Measurements from ENCODE around the gene RASAL3.

The RASAL3 gene

DNA sequence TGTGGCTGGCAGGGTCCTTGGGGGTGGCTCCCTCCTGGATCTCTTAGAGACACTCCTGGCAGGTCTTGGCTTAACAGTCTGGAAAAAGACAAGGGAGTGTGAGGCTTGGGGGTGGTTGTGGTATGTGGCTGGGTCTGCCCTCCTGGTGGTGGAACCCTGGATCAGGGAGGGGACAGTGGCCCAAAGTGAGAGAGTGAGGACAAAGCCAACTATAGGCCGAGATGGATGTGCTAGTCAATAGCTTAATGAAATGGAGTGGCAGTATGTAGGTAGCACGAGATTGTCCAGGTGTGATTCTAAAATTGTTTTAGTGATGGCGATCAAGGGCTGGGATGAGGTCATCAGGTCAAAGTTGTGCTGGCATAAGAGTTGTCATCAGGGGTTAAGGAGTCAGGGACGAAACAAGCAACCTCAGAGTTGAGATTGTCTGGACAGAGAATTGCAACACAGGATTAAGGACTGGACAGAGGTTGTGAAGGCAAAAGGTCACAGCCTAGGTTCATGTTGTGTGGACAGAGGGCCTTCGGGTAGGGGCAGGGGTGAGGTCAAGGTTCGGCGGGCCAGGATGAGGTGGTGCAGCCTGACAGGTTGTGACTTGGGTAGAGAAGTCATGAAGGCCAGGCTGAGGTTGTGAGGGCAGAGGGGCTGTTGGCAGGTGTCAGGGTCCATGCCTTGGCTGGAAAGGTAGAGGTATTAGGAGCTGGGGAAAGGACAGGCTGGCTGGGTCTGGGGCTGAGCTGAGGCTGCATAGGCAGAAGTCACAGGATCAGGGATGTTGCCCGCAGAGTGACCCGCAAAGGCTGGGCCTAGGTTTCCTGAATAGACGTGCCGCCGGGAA, 4.5 kb upstream of the RASAL3 start:
- H3K4me2 ChIP-seq (ENCODE audit: low read length): no peak overlapping the region
- no peak overlapping the region for H3K23ac ChIP-seq (ENCODE audit: low read length)
- no peak overlapping the region for H3K9ac ChIP-seq (ENCODE audit: low read length)
- no peak overlapping the region for H3K56ac ChIP-seq (ENCODE audit: low read length)
- no peak overlapping the region for H4K5ac ChIP-seq (ENCODE audit: low read length)
- H3K4me1 ChIP-seq (ENCODE audit: control insufficient read depth, low read depth, low read length): no peaks in the 10 kb centered on the region
- no CpG with 5 or more reads among the region's 12 CpGs for WGBS (ENCODE audit: extremely low coverage, insufficient coverage, low lambda C conversion rate)
- no peak overlapping the region for H2BK15ac ChIP-seq (replicated peaks; ENCODE audit: low read depth)
- H3K27ac ChIP-seq (ENCODE audit: low read depth, low read length): no peak overlapping the region
- H2BK120ac ChIP-seq (ENCODE audit: low read depth, low read length): no peak overlapping the region
- H3K79me2 ChIP-seq (ENCODE audit: control insufficient read depth, insufficient read depth, low read length): no peaks in the 10 kb centered on the region
- H3K36me3 ChIP-seq (ENCODE audit: control insufficient read depth, insufficient read depth, low read length): no peaks in the 10 kb centered on the region
- H3K18ac ChIP-seq (ENCODE audit: low read length): no peak overlapping the region
- H3K27me3 ChIP-seq (ENCODE audit: insufficient read depth, low read length, poor library complexity): peaks cover 5% of the 10 kb centered on the region
- DNase-seq: no peak
- H3K79me1 ChIP-seq (ENCODE audit: low read length): no peaks in the 10 kb centered on the region
- no peak overlapping the region for H2BK5ac ChIP-seq (ENCODE audit: low read length)
- no peak overlapping the region for H2AK5ac ChIP-seq (ENCODE audit: low read length)
- no peak overlapping the region for H4K8ac ChIP-seq (ENCODE audit: low read depth, low read length)
- no peak overlapping the region for H3K4ac ChIP-seq (ENCODE audit: low read depth, low read length)
- H3K4me3 ChIP-seq (ENCODE audit: low read length): no peak overlapping the region

DNA sequence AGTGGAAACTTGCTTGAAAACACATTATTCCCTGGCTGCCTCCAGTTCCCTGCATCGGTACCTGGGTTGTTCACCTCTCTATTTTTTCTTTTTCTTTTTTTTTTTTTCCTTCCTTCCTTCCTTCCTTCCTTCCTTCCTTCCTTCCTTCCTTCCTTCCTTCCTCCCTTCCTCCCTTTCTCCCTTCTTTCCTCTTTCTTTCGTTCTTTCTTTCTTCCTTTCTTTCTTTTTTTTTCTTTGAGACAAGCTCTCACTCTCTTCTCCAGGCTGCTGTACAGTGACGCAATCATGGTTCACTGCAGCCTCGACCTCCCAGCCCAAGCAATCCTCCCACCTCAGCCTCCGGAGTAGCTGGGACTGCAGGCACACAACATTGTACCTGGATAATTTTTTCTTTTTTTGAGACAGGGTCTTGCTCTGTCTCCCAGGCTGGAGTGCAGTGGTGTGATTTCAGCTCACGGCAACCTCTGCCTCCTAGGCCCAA, 3.4 kb upstream of the RASAL3 start:
- Histone ChIP-seq H4K5ac (ENCODE audit: low read length) (no peak overlapping the region), H3K4me3 (ENCODE audit: low read length) (no peak overlapping the region)
- DNase-seq: no peak

GRCh38 chr19:15466851-15467733, 2.7 kb upstream of the RASAL3 start:
- Histone ChIP-seq H3K27ac (ENCODE audit: low read depth, low read length) (no peak overlapping the region), H3K56ac (ENCODE audit: low read length) (no peak overlapping the region), H3K23ac (ENCODE audit: low read length) (no peak overlapping the region), H2BK5ac (ENCODE audit: low read length) (no peak overlapping the region), H3K27me3 (ENCODE audit: insufficient read depth, low read length, poor library complexity) (peaks cover 5% of the 10 kb centered on the region), H4K8ac (ENCODE audit: low read depth, low read length) (no peak overlapping the region), H3K79me2 (ENCODE audit: control insufficient read depth, insufficient read depth, low read length) (no peaks in the 10 kb centered on the region), H3K4me2 (ENCODE audit: low read length) (no peak overlapping the region), H3K79me1 (ENCODE audit: low read length) (no peaks in the 10 kb centered on the region), H3K4ac (ENCODE audit: low read depth, low read length) (no peak overlapping the region), H2BK120ac (ENCODE audit: low read depth, low read length) (no peak overlapping the region), H3K36me3 (ENCODE audit: control insufficient read depth, insufficient read depth, low read length) (no peaks in the 10 kb centered on the region), H3K9ac (ENCODE audit: low read length) (no peak overlapping the region), H4K5ac (ENCODE audit: low read length) (no peak overlapping the region), H2AK5ac (ENCODE audit: low read length) (no peak overlapping the region), H2BK15ac (replicated peaks; ENCODE audit: low read depth) (no peak overlapping the region), H3K18ac (ENCODE audit: low read length) (no peak overlapping the region), H3K4me1 (ENCODE audit: control insufficient read depth, low read depth, low read length) (no peaks in the 10 kb centered on the region), H3K4me3 (ENCODE audit: low read length) (no peak overlapping the region)
- no peak for DNase-seq
- no CpG with 5 or more reads among the region's 8 CpGs for WGBS (ENCODE audit: extremely low coverage, insufficient coverage, low lambda C conversion rate)

More for the DNA sequence above, 3.4 kb upstream of the RASAL3 start:
- Histone ChIP-seq H3K27me3 (ENCODE audit: insufficient read depth, low read length, poor library complexity) (peaks cover 5% of the 10 kb centered on the region), H3K18ac (ENCODE audit: low read length) (no peak overlapping the region), H2BK120ac (ENCODE audit: low read depth, low read length) (no peak overlapping the region), H3K27ac (ENCODE audit: low read depth, low read length) (no peak overlapping the region), H3K79me2 (ENCODE audit: control insufficient read depth, insufficient read depth, low read length) (no peaks in the 10 kb centered on the region), H2BK15ac (replicated peaks; ENCODE audit: low read depth) (no peak overlapping the region), H3K4ac (ENCODE audit: low read depth, low read length) (no peak overlapping the region), H3K79me1 (ENCODE audit: low read length) (no peaks in the 10 kb centered on the region), H2BK5ac (ENCODE audit: low read length) (no peak overlapping the region), H3K9ac (ENCODE audit: low read length) (no peak overlapping the region), H3K56ac (ENCODE audit: low read length) (no peak overlapping the region), H2AK5ac (ENCODE audit: low read length) (no peak overlapping the region), H3K4me2 (ENCODE audit: low read length) (no peak overlapping the region), H3K36me3 (ENCODE audit: control insufficient read depth, insufficient read depth, low read length) (no peaks in the 10 kb centered on the region), H3K4me1 (ENCODE audit: control insufficient read depth, low read depth, low read length) (no peaks in the 10 kb centered on the region), H4K8ac (ENCODE audit: low read depth, low read length) (no peak overlapping the region), H3K23ac (ENCODE audit: low read length) (no peak overlapping the region)
- WGBS (ENCODE audit: extremely low coverage, insufficient coverage, low lambda C conversion rate): no CpG with 5 or more reads among the region's 6 CpGs

DNA sequence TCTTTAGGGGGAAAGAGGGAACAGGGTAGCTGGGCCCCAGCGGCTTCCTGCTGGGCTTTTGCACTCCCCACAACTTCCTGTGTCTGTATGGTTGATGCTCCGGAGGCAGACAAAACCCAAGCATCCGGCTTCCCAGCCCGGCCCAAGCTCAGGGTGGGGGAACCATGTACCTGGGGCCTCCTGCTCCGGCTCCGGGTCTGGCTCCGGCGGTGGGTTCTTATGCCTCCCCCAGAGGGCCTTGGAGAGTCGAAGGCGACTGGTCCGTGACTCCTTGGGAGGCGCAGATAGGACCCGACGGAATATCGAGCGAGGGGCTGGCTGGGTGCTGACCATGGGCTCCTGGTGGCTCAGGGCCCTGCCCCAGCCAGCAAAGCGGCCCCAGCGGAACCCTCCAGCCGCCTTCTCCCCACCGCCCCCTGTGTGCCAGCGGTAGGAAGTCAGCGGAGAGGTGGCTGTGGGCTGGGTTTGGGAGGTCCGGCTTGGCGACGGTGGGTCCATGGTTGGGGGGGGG, 428 bp downstream of the RASAL3 start:
- Histone ChIP-seq H3K79me2 (ENCODE audit: control insufficient read depth, insufficient read depth, low read length) (no peaks in the 10 kb centered on the region), H4K5ac (ENCODE audit: low read length) (no peak overlapping the region), H3K36me3 (ENCODE audit: control insufficient read depth, insufficient read depth, low read length) (no peaks in the 10 kb centered on the region), H2BK5ac (ENCODE audit: low read length) (no peak overlapping the region), H2AK5ac (ENCODE audit: low read length) (no peak overlapping the region), H4K8ac (ENCODE audit: low read depth, low read length) (no peak overlapping the region), H3K23ac (ENCODE audit: low read length) (no peak overlapping the region), H3K27me3 (ENCODE audit: insufficient read depth, low read length, poor library complexity) (peaks cover 3% of the 10 kb centered on the region), H3K79me1 (ENCODE audit: low read length) (no peaks in the 10 kb centered on the region), H3K4ac (ENCODE audit: low read depth, low read length) (no peak overlapping the region), H3K56ac (ENCODE audit: low read length) (no peak overlapping the region), H3K18ac (ENCODE audit: low read length) (no peak overlapping the region), H2BK15ac (replicated peaks; ENCODE audit: low read depth) (no peak overlapping the region), H3K4me2 (ENCODE audit: low read length) (no peak overlapping the region), H3K9ac (ENCODE audit: low read length) (no peak overlapping the region), H3K4me1 (ENCODE audit: control insufficient read depth, low read depth, low read length) (no peaks in the 10 kb centered on the region), H3K4me3 (ENCODE audit: low read length) (no peak overlapping the region), H3K27ac (ENCODE audit: low read depth, low read length) (no peak overlapping the region), H2BK120ac (ENCODE audit: low read depth, low read length) (no peak overlapping the region)
- no peak for DNase-seq
- no CpG with 5 or more reads among the region's 25 CpGs for WGBS (ENCODE audit: extremely low coverage, insufficient coverage, low lambda C conversion rate)

DNA sequence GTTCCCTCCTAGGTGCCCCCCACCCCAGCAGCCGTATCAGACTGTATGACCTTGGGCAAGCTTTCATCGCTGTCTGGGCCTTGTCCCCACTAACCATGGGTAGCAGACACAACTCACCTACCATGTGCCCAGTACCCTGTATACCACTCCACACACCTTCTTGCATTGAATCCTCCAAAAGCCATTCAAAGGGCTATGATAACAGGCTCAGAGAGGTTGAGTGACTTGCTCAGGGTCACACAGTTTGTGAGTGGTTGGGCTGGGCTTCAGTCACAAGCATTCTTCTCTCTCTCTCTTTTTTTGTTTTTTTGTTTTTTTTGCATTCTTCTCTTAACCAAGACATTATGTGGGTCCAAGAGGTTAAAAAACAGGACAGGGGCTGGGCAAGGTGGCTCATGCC, 2.6 kb downstream of the RASAL3 start:
- no peak overlapping the region for H3K4me3 ChIP-seq (ENCODE audit: low read length)
- H3K27me3 ChIP-seq (ENCODE audit: insufficient read depth, low read length, poor library complexity): peaks cover 17% of the 10 kb centered on the region
- DNase-seq: no peak
- no CpG with 5 or more reads among the region's 2 CpGs for WGBS (ENCODE audit: extremely low coverage, insufficient coverage, low lambda C conversion rate)
- no peak overlapping the region for H3K9ac ChIP-seq (ENCODE audit: low read length)
- H3K27ac ChIP-seq (ENCODE audit: low read depth, low read length): no peak overlapping the region
- H4K8ac ChIP-seq (ENCODE audit: low read depth, low read length): no peak overlapping the region
- H3K23ac ChIP-seq (ENCODE audit: low read length): no peak overlapping the region
- no peaks in the 10 kb centered on the region for H3K79me2 ChIP-seq (ENCODE audit: control insufficient read depth, insufficient read depth, low read length)
- no peak overlapping the region for H2BK15ac ChIP-seq (replicated peaks; ENCODE audit: low read depth)
- no peaks in the 10 kb centered on the region for H3K4me1 ChIP-seq (ENCODE audit: control insufficient read depth, low read depth, low read length)
- no peak overlapping the region for H2AK5ac ChIP-seq (ENCODE audit: low read length)
- H2BK120ac ChIP-seq (ENCODE audit: low read depth, low read length): no peak overlapping the region
- H3K56ac ChIP-seq (ENCODE audit: low read length): no peak overlapping the region
- no peak overlapping the region for H3K4ac ChIP-seq (ENCODE audit: low read depth, low read length)
- H3K18ac ChIP-seq (ENCODE audit: low read length): no peak overlapping the region
- H4K5ac ChIP-seq (ENCODE audit: low read length): no peak overlapping the region
- no peak overlapping the region for H2BK5ac ChIP-seq (ENCODE audit: low read length)
- H3K36me3 ChIP-seq (ENCODE audit: control insufficient read depth, insufficient read depth, low read length): no peaks in the 10 kb centered on the region
- H3K79me1 ChIP-seq (ENCODE audit: low read length): no peaks in the 10 kb centered on the region
- H3K4me2 ChIP-seq (ENCODE audit: low read length): no peak overlapping the region
